HEK293T (cell line): ENCODE data around the gene ZNF597.

Source experiments
- ARNT ChIP-seq: fragments of 450-650 bp; IDR thresholded peaks from 2 replicates; pipeline ENCODE4 v1.6.1; 2017; ENCODE audit warnings: mild to moderate bottlenecking
- BHLHE40 ChIP-seq: fragments of 450-650 bp; IDR thresholded peaks from 2 replicates; pipeline ENCODE4 v1.6.1; 2016; ENCODE audit warnings: mild to moderate bottlenecking, moderate library complexity, borderline replicate concordance
- FOXA1 ChIP-seq: fragments of 450-650 bp; IDR thresholded peaks from 2 replicates; pipeline ENCODE4 v1.6.1; 2016; ENCODE audit warnings: mild to moderate bottlenecking
- FOXK2 ChIP-seq: fragments of 450-650 bp; IDR thresholded peaks from 2 replicates; pipeline ENCODE4 v1.6.1; 2016; ENCODE audit warnings: mild to moderate bottlenecking
- FOXM1 ChIP-seq: fragments of 450-650 bp; IDR thresholded peaks from 2 replicates; pipeline ENCODE4 v1.6.1; 2017; ENCODE audit warnings: mild to moderate bottlenecking, borderline replicate concordance
- HDGF ChIP-seq: fragments of 450-650 bp; IDR thresholded peaks from 2 replicates; pipeline ENCODE4 v1.6.1; 2017; ENCODE audit warnings: antibody characterized with exemption, borderline replicate concordance
- L3MBTL2 ChIP-seq: fragments of 450-650 bp; conservative IDR thresholded peaks from 2 replicates; pipeline ENCODE4 v1.6.1; 2016; ENCODE audit warnings: mild to moderate bottlenecking
- LEF1 ChIP-seq: fragments of 450-650 bp; IDR thresholded peaks from 2 replicates; pipeline ENCODE4 v1.6.1; 2017; ENCODE audit warnings: mild to moderate bottlenecking, borderline replicate concordance
- NFRKB ChIP-seq: fragments of 450-650 bp; IDR thresholded peaks from 2 replicates; pipeline ENCODE4 v1.6.1; 2016; ENCODE audit warnings: mild to moderate bottlenecking, moderate library complexity
- PKNOX1 ChIP-seq: fragments of 450-650 bp; IDR thresholded peaks from 2 replicates; pipeline ENCODE4 v1.6.1; 2016
- SP1 ChIP-seq: fragments of 450-650 bp; IDR thresholded peaks from 2 replicates; pipeline ENCODE4 v1.6.1; 2017
- SUZ12 ChIP-seq: fragments of 450-650 bp; IDR thresholded peaks from 2 replicates; pipeline ENCODE4 v1.6.1; 2016; ENCODE audit warnings: mild to moderate bottlenecking
- TARDBP ChIP-seq: fragments of 450-650 bp; IDR thresholded peaks from 2 replicates; pipeline ENCODE4 v1.6.1; 2016

- TF ChIP-seq PKNOX1 (no peak), FOXM1 (no peak), SP1 (no peak), BHLHE40 (no peak), LEF1 (no peak), NFRKB (no peak), FOXA1 (no peak), FOXK2 (no peak), L3MBTL2 (no peak), SUZ12 (no peak), ARNT (no peak), TARDBP (no peak), HDGF (no peak)
These were observed 47.8 kb upstream of the ZNF597 start for GRCh38 chr16:3490911-3491629.
